ENCODE measurements around the gene MACC1.
"Not testable (repeated sequence)": the region's sequence is repeated elsewhere in the genome, so short reads cannot be mapped to it uniquely, and the experiment has no call there.

MACC1 gene

DNA sequence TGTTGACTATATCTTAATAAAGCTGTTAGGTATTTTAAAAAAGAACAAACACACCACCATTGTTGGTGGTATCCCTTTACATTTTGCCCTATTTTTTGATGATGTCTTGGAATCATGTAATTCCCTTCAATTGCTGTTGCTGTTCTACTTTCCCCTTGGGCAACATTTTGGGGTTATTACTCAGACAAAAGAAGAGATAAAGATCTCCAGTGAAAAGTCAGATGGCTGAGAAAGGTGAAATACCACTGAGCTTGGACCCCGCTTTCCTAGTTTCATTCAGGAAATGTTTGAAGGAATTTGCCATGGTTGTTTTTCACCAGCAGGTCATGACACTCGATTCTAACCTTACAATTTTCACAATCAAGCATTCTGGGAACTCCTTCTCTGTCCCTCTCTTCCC, 84.6 kb downstream of the MACC1 start:
- no peak for DNase-seq (ENCODE audit: low read depth in 1 of 2, low spot score in 1 of 2)

DNA sequence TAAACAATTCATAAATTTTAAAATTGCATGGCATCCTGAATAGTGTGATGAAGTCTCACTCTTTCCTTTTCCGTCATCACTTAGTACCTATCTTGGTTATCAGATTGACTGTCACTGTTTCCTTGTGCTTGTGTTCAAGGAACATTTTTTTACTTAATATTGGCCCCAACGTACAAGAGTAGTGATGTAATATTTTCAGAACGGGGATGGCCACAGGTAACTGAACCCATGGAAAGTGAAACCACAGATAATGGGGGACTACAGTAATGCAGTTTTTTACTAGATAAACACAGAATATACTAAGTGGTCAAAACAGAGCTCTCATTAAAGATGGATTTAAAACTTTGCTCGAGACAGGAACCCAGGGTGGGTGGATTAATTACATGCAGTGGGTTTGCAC, 85.4 kb downstream of the MACC1 start:
- no peak for DNase-seq (ENCODE audit: low read depth in 1 of 2, low spot score in 1 of 2)

DNA sequence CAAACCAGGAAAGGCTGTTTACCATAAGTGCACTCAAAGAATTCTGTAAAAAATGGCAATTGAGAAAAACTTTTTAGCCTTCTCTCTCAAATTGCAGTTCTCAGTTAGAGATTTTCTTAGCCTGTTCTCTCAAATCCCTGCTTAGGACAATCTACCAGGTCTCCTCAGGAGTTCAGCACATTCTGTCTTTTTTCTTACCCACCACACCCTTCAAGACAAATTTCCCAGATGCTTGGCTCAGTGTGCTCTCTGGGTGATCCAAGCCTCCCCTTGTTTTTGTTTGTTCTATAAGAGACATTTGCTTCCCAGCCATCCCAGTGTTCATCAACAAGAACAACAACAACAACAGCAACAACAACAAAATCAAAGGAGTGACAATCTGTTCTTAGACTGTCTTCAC, 87.3 kb downstream of the MACC1 start:
- no peak for DNase-seq (ENCODE audit: low read depth in 1 of 2, low spot score in 1 of 2)

DNA sequence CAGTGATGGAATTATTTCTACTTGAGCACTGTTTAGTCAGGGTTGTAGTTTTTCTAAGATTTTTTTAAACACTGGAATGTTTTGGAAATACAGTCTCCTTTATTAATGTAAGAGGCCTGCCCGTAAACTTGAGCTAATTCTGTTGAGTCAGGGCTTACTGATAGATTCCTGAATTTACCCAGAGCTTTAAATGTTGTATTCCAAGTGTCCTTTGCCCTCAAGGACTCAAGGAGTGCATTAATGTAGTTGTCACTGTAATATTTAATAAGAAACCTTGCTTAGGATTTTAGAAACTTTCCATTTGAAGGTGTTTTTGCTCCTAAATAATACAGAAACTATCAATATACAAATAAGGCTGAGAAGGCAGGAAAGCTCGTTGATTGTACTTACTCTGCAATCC, 89.2 kb downstream of the MACC1 start:
- DNase-seq (ENCODE audit: low read depth in 1 of 2, low spot score in 1 of 2): no peak

DNA sequence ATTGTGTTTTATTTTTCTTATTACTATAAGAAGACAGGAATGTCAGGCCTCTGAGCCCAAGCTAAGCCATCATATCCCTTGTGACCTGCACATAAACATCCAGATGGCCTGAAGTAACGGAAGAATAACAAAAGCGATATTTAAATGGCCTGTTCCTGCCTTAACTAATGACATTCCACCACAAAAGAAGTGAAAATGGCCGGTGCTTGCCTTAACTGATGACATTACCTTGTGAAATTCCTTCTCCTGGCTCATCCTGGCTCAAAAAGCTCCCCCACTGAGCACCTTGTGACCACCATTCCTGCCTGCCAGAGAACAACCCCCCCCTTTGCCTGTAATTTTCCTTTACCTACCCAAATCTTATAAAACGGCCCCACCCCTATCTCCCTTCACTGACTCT, 91.1 kb downstream of the MACC1 start:
- DNase-seq (ENCODE audit: low read depth in 1 of 2, low spot score in 1 of 2): not testable (repeated sequence)

DNA sequence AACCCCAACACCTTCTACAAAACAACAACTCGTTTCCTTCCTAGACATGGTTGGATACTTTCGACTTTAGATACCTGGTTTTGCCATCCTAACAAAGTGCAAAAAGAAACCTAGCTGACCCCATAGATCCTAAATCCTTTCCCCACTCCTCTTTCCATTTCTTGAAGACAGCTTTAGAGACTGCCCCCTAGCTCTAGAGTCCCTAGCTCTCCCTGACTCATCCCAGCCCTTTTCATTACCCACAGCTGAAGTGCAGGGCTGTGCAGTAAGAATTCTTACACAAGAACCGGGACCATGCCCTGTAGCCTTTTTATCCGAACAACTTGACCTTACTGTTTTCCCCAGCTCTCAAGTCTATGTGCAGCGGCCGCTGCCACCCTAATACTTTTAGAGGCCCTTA, 93.1 kb downstream of the MACC1 start:
- not testable (repeated sequence) for DNase-seq (ENCODE audit: low read depth in 1 of 2, low spot score in 1 of 2)

DNA sequence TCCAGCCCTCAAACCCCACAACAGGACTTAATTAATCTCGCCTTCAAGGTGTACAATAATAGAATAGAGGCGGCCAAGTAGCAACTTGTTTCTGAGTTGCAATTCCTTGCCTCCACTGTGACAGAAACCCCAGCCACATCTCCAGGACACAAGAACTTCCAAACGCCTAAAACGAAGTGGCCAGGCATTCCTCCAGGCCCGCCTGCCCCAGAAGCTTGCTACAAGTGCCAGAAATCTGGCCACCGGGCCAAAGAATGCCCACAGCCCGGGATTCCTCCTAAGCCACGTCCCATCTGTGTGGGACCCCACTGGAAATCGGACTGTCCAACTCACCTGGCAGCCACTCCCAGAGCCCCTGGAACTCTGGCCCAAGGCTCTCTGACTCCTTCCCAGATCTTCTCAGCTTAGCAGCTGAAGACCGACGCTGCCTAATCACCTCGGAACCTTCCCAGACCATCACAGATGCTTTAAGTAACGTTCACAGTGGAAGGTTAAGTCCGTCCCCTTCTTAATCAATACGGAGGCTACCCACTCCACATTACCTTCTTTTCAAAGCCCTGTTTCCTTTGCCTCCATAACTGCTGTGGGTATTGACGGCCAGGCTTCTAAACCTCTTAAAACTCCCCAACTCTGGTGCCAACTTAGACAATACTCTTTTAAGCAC, 94.4 kb downstream of the MACC1 start:
- DNase-seq (ENCODE audit: low read depth in 1 of 2, low spot score in 1 of 2): not testable (repeated sequence)

DNA sequence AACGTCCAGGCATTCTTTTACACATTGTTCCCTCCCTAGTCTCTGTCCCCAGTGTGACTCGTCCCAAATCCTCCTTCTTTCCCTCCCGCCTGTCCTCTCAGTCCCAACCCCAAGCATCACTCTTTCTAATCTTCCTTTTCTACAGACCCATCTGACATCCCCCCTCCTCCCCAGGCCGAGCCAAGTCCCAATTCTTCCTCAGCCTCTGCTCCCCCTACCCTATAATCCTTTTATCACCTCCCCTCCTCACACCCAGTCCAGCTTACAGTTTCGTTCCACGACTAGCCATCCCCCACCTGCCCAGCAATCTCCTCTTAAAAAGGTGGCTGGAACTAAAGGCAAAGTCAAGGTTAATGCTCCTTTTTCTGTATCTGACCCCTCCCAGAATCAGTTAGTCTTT, 95.1 kb downstream of the MACC1 start:
- no peak for DNase-seq (ENCODE audit: low read depth in 1 of 2, low spot score in 1 of 2)

DNA sequence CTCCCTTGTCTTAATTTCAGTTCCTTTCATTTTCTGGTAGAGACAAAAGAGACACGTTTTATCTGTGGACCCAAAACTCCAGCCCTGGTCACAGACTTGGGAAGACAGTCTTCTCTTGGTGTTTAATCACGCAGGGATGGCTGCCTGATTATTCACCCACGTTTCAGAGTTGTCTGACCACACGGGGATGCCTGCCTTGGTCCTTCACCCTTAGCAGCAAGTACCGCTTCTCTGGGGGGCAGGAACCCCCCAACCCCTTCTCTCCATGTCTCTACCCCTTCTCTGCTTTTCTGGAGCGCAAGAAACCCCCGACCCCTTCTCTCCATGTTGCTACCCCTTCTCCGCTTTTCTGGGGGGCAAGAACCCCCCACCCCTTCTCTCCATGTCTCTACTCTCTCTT, 95.8 kb downstream of the MACC1 start:
- no peak for DNase-seq (ENCODE audit: low read depth in 1 of 2, low spot score in 1 of 2)

DNA sequence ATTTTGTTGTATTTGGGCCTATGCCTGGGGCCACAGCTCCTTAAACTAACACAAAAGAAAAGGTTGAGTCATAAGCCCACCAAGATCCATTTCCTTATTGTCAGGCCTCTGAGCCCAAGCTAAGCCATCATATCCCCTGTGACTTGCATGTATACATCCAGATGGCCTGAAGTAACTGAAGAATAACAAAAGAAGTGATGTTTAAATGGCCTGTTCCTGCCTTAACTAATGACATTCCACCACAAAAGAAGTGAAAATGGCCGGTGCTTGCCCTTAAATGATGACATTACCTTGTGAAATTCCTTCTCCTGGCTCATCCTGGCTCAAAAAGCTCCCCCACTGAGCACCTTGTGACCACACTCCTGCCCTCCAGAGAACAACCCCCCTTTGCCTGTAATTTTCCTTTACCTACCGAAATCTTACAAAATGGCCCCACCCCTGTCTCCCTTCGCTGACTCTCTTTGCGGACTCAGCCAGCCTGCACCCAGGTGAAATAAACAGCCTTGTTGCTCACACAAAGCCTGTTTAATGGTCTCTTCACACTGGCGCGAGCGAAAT, 96.5 kb downstream of the MACC1 start:
- DNase-seq (ENCODE audit: low read depth in 1 of 2, low spot score in 1 of 2): not testable (repeated sequence)

DNA sequence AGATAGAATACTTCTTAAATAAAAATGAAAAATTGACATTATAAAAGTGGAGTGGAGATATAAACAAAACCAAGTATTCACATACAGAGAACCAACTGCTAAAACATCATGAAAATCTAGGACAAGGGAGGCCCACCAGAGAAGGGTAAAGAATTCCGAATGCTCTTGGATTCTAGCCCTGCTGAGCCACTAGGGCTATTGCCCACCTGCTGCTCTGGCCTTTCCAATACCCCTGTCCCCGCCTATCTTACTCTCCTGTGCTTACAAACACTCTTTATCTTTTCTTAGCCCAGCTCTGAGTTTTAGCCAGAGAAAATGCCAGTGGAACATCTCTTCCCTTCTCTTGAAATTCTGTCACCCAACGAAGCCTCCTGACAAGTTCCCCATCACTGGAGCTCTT, 100.3 kb downstream of the MACC1 start:
- DNase-seq (ENCODE audit: low read depth in 1 of 2, low spot score in 1 of 2): no peak

DNA sequence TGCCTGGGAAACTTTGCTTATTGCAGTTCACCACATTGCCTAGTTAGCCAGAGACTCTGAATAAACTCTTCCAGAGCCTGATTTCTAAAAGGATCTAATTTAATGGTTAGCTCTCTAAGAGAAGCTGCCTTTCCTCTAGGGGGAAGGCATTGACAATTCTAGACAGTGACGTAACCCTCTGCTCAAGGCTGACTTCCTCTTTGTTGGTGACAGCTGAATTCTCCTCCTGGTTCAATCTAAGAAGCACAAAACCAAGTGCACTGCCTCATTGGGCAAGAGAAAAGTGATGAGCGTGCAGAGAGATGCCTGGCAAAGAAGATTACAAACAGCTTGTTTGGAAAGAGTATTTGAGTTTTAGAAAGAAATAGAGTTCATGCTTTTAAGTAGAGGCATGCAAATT, 102.7 kb downstream of the MACC1 start:
- no peak for DNase-seq (ENCODE audit: low read depth in 1 of 2, low spot score in 1 of 2)

DNA sequence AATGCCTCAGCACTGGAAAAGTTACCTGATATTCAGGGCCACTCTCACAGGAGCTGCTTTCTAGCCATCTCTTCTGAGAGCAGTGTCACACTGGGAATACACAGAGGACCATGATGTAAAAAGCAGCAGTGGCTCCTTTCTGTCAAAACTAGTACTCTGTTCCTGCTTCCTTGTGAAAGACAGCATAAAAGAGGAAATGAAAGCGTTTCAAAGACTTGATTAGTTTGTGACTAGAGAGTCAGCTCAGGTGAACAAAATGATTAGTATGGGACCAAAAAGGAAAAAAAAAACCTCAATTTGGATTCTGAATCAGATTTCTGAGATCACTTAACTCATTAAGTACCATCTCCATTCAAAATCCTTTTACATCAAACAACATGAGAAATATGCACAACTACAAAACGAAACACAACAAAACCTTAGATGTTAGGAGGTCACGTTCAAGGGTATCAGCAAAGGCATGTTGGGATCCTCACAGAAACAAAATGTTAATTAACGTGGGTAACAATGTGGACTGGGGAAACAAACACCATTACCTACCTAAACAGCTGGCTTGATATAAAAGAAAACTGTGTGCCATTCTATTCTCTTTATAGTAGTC, 103.7 kb downstream of the MACC1 start:
- DNase-seq (ENCODE audit: low read depth in 1 of 2, low spot score in 1 of 2): no peak

DNA sequence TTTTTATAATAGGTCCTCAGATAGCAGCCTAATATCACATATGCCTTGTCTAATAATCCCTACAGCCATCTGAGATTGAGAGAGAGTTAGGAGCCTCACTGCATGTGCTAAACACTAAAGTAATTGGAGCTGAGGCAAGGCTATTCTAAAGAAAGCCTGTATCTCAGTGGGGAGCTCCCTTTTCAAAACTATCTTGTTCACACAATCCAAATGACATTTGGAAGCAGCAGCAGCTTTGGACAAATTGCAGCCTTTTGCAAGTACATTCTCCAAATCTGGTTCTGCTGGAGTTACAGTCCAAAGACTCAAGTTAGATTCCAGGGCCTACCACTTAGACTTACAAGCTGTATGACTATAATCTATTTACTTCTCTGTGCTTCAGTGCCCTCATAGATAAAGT, 104.5 kb downstream of the MACC1 start:
- DNase-seq (ENCODE audit: low read depth in 1 of 2, low spot score in 1 of 2): no peak

DNA sequence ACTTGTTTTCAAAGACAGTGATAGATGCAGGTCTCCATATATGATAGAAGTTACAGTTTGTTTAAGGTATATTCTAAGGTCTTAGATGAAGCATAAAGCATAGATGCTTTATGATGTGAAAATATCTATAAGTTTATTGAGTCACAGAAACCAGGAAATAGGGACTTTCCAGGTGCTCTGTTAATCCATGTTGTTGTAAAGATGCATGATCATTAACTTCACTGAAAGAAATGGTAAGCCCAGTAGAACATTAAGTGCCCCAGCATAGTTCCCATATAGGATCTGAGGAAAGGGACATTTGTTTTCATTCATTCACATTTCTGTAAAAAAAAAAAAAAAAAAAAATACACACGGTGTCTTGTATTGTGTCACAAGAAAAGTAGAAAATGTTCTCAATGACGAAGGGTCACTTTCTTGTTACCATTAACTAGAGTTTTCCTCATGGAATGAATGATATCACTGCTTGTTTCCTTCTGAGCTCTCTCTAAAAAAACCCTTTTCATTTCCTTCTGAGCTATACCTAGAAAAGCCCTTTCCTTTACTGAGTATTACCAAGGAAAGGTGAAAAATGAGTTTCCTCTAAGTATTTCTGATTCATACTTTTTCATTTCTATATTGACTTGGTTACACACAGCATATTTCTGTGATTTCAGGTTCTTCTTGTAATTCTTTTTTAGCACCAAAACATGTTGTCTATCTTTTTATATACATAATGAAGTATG, 105.2 kb downstream of the MACC1 start:
- DNase-seq (ENCODE audit: low read depth in 1 of 2, low spot score in 1 of 2): no peak

DNA sequence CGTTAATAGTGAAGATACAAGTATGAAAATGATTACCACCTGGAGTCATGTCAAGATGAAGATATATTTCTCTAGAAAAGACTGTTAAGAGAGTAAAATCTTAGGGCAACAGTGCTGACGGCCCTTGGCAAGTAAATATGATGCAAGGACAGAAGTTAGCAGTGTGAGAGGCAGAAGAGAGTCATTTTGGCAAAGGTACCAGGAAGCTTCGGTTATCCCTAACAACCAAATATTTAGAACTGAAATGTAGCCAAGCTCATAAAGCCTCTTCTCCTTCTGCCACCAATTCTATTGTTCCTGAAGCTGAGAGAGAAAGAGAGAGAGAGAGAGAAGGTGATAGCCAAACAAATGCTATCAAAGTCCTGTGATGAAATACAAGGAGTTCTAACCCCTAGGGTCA, 109.6 kb downstream of the MACC1 start:
- no peak for DNase-seq (ENCODE audit: low read depth in 1 of 2, low spot score in 1 of 2)

DNA sequence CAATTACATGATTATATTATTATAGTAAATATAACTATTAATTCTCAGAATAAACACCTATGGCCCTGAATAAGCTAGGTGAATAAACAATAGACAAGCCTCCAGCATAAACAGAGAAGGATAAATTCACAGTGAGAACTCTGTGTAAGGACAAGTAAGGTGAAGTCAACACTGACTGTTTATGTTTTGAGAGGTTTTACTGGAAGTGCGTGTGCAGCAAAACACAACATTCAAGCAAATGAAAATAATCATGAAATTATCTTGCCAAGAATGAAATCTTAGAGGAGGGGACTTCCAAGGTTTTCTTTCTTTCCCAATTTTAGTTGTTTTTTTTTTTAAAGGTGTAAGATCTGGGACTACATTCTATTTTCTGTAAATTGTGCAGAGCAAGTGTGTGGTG, 112.5 kb downstream of the MACC1 start:
- DNase-seq (ENCODE audit: low read depth in 1 of 2, low spot score in 1 of 2): no peak

DNA sequence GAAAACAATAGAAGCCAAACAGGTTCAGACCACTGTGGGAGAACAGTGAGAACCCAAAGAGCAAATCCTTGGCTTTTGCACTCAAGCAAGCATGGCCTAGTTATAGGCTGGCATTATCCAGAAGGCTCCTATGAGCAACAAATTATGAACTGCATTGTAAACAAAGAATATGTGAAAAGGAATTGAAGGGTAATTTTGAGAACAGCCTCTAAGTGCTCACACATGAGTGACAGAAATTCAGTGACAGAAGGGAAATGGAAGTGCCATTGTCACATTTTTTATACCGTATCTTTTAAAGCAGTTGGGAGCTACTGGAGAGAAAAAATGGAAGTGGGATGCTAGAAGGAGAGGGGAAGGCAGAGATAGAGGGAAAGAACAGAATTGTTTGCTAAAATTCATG, 114.2 kb downstream of the MACC1 start:
- no peak for DNase-seq (ENCODE audit: low read depth in 1 of 2, low spot score in 1 of 2)

DNA sequence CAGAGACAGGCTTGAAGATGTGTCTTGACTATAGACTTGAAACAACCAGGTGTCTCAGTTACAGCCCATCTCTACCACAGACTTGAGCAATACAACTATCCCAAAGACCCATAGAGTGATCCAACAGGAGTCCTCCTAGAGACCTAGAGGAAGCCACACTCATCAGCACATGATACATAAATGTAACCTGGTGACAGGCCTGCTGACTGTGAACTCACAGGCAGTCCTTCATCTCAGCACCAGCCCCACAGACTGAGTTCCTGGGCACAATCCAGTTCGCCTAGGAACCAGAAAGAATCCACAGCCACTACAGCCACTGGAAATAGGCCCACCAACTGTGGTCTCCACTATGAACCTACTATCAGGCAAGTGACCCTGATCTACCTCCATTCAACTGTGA, 121.3 kb downstream of the MACC1 start:
- no peak for DNase-seq (ENCODE audit: low read depth in 1 of 2, low spot score in 1 of 2)

DNA sequence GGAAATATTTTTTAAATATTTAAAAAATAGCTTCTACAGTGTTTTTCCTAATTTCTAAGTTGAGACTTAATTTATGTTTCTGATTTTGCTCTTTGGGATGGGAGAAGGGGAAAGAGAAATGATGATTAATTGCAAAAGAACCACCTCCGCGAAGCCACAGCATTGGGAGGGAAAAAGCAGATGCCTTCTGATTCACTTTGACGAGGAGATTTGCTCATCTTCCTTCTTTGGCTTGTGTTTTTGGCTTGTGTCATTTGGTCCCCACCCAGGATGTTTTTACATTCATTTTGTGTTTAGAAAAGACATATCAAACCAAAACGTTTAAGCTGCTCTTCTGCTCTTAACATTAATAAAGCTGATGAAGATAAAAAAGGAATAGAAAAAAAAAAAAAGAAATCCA, 121.7 kb downstream of the MACC1 start:
- no peak for DNase-seq (ENCODE audit: low read depth in 1 of 2, low spot score in 1 of 2)

DNA sequence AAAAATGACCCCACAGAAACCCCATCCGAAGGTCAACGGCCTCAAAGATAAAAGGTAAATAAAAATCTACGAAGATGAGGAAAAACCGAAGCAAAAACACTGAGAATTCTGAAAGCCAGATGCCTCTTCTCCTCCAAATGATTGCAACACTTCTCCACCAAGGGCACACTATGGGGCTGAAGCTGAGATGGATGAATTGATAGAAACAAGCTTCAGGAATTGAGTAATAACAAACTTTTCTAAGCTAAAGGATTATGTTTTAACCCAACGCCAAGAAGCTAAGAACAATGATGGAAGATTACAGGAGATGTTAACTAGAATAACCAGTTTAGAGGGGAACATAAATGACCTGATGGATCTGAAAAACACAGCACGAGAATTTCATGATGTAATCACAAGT, 127.8 kb downstream of the MACC1 start:
- no peak for DNase-seq (ENCODE audit: low read depth in 1 of 2, low spot score in 1 of 2)

DNA sequence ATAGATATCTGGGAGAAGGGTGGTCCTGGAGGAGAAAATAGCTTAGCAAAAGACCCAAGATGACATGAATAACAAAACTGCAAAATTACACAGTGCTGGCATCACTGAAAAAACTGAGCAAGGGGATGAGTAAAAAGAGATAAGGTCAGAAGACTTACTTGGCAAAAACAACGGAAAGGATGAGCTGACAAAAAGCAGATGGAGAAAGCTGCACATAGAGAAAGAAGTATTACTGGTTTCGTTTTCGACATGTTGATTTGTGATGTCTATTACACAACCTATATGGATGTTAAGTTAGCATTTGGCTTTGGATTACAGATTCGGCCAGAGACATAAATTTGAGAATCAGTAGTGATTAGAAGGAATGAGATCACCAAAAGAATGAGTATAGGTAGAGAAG, 132.1 kb downstream of the MACC1 start:
- no peak for DNase-seq (ENCODE audit: low read depth in 1 of 2, low spot score in 1 of 2)

Measured in activated CD4-positive, alpha-beta T cell treated with anti-CD3 and anti-CD28 coated beads, Interleukin-2, amount 50 U/mL, for 24 hours (primary cell).